WTC11 (cell line): ENCODE results near the gene GID8. TPM values are rescaled to one million over a fixed set of nuclear protein-coding genes. Genes with fewer than 3 reads are reported as not detected.

Experiments used
- ATAC-seq: fragments of 200-7000 bp; cut with Tn5 transposase; 2 replicates; pipeline ENCODE4 v1.10.0; 2021; ENCODE audit warnings: mild to moderate bottlenecking, moderate library complexity
- CTCF ChIA-PET: fragments of 300-600 bp; sonication (Branson Sonifier 250); formaldehyde crosslinking; loops from one replicate; lab custom pipeline; 2021; ENCODE audit warnings: antibody characterized with exemption; lab: Charles Lee
- POLR2A ChIA-PET: fragments of 350-600 bp; sonication (Branson Sonifier 250); formaldehyde crosslinking; loops from one replicate; lab custom pipeline; 2021; ENCODE audit warnings: antibody characterized with exemption; lab: Charles Lee
- DNase-seq: peaks from one replicate; pipeline ENCODE4 v3.0.0; 2021; ENCODE audit warnings: low spot score
- H3K27ac Mint-ChIP-seq: 2 replicates; pipeline ENCODE4 v1.8.0; 2021; ENCODE audit warnings: mixed read lengths
- H3K27me3 Mint-ChIP-seq: 2 replicates; pipeline ENCODE4 v1.8.0; 2021; ENCODE audit warnings: low read depth, mild to moderate bottlenecking, moderate library complexity, mixed read lengths
- H3K36me3 Mint-ChIP-seq: 2 replicates; pipeline ENCODE4 v1.8.0; 2021; ENCODE audit warnings: mixed read lengths
- H3K4me1 Mint-ChIP-seq: 2 replicates; pipeline ENCODE4 v1.8.0; 2022; ENCODE audit warnings: mixed read lengths
- H3K4me3 Mint-ChIP-seq: 2 replicates; pipeline ENCODE4 v1.8.0; 2021; ENCODE audit warnings: mild to moderate bottlenecking, moderate library complexity, mixed read lengths
- H3K9me3 Mint-ChIP-seq: 2 replicates; pipeline ENCODE4 v1.8.0; 2021; ENCODE audit warnings: mixed read lengths
- CREM ChIP-seq: sonication (generic); formaldehyde crosslinking; IDR thresholded peaks from 2 replicates; pipeline ENCODE4 v1.8.1; 2022; ENCODE audit warnings: mild to moderate bottlenecking, missing genetic modification reagents, moderate library complexity
- E2F1 ChIP-seq: sonication (generic); formaldehyde crosslinking; IDR thresholded peaks from 2 replicates; pipeline ENCODE4 v1.8.0; 2022; ENCODE audit warnings: mild to moderate bottlenecking, missing genetic modification reagents
- HMGXB4 ChIP-seq: sonication (generic); formaldehyde crosslinking; IDR thresholded peaks from 2 replicates; pipeline ENCODE4 v1.8.1; 2023; ENCODE audit warnings: mild to moderate bottlenecking, moderate library complexity, missing genetic modification reagents
- IRF2 ChIP-seq: sonication (generic); formaldehyde crosslinking; IDR thresholded peaks from 2 replicates; pipeline ENCODE4 v1.8.0; 2022; ENCODE audit warnings: low read depth, missing genetic modification reagents, borderline replicate concordance
- NFE2L1 ChIP-seq: sonication (generic); formaldehyde crosslinking; IDR thresholded peaks from 2 replicates; pipeline ENCODE4 v1.8.1; 2023; ENCODE audit warnings: missing genetic modification reagents
- NFYB ChIP-seq: sonication (generic); formaldehyde crosslinking; conservative IDR thresholded peaks from 2 replicates; pipeline ENCODE4 v1.8.0; 2022; ENCODE audit warnings: low read depth, missing genetic modification reagents
- PRDM15 ChIP-seq: sonication (generic); formaldehyde crosslinking; IDR thresholded peaks from 2 replicates; pipeline ENCODE4 v1.8.0; 2022; ENCODE audit warnings: missing genetic modification reagents
- PRRX2 ChIP-seq: fragments of 250-450 bp; sonication (Bioruptor Pico); IDR thresholded peaks from 2 replicates; pipeline ENCODE4 v1.8.0; 2021; ENCODE audit warnings: mild to moderate bottlenecking
- USF2 ChIP-seq: sonication (generic); formaldehyde crosslinking; IDR thresholded peaks from 2 replicates; pipeline ENCODE4 v1.8.1; 2023; ENCODE audit warnings: mild to moderate bottlenecking, missing genetic modification reagents, moderate library complexity
- ZBTB43 ChIP-seq: sonication (generic); formaldehyde crosslinking; IDR thresholded peaks from 2 replicates; pipeline ENCODE4 v1.8.1; 2023; ENCODE audit warnings: mild to moderate bottlenecking, missing genetic modification reagents
- total RNA-seq: library from RNA; stranded (reverse); gene quantifications from 3 replicates; pipeline ENCODE4 v1.2.3, GENCODE V29; 2021

GID8 gene
- total RNA-seq, 1 experiment from 2014 or later = 70.2 TPM

- TF ChIP-seq E2F1 (CRISPR knock-in tag) (no peak), PRDM15 (CRISPR knock-in tag) (no peak), CREM (CRISPR knock-in tag) (no peak)
- TF ChIP-seq, all 79 proteins: peak for 0
Measured at GRCh38 chr20:62965363-62965771, 27.4 kb downstream of the GID8 start (continued).

- TF ChIP-seq NFYB (CRISPR knock-in tag) = no peak
- no peak for TF ChIP-seq IRF2
- no peak for TF ChIP-seq NFE2L1 (CRISPR knock-in tag)
- no peak for TF ChIP-seq HMGXB4 (CRISPR knock-in tag)
- TF ChIP-seq PRRX2 = no peak
- ChIA-PET CTCF (interaction anchor here (2.4 kb wide), 1 partner anchor 12 kb away, joined by 6 read pairs; no protein-coding TSS in a partner anchor), POLR2A (no interaction called here)
- no peaks in the 10 kb centered on the region for H3K36me3 Mint-ChIP-seq
- no peak overlapping the region for H3K27ac Mint-ChIP-seq
- H3K4me1 Mint-ChIP-seq = peaks cover 3% of the 10 kb centered on the region; the same call in 1 of the 2 replicates
- no peak overlapping the region for H3K4me3 Mint-ChIP-seq
- H3K9me3 Mint-ChIP-seq = no peaks in the 10 kb centered on the region
- ATAC-seq (no peak), DNase-seq (no peak)
- peaks cover 1% of the 10 kb centered on the region; the same call in 1 of the 2 replicates for H3K27me3 Mint-ChIP-seq
Measured at GRCh38 chr20:62966212-62967148, 28.5 kb downstream of the GID8 start.

GRCh38 chr20:62967149-62967501 is 29.2 kb downstream of the GID8 start:
- H3K4me1 Mint-ChIP-seq = peaks cover 3% of the 10 kb centered on the region; the same call in 1 of the 2 replicates
- H3K4me3 Mint-ChIP-seq = no peak overlapping the region
- POLR2A ChIA-PET = no interaction called here
- H3K27ac Mint-ChIP-seq = no peak overlapping the region
- peaks cover 7% of the 10 kb centered on the region for H3K27me3 Mint-ChIP-seq
- no peaks in the 10 kb centered on the region for H3K9me3 Mint-ChIP-seq
- no peak for TF ChIP-seq USF2 (CRISPR knock-in tag)
- TF ChIP-seq ZBTB43 (CRISPR knock-in tag) = no peak
- no peaks in the 10 kb centered on the region for H3K36me3 Mint-ChIP-seq
- CTCF ChIA-PET = no interaction called here
- ATAC-seq = no peak
- DNase-seq = no peak
